ENCODE results near the gene VSIG2.
A peak's percentile ranks its signal among the peaks of the same experiment; 100 is the strongest.

Gene VSIG2

GRCh38 chr11:124762624-124763155 lies 10.6 kb upstream of the VSIG2 start:
- no peak for DNase-seq

- DNase-seq = peak; percentile 67
Measured at GRCh38 chr11:124762105-124762623, 10.1 kb upstream of the VSIG2 start, which contains the start of gene ESAM. Gene ESAM (minus strand): TSS chr11:124762290. CDS start chr11:124762154, 136 bp downstream.

- DNase-seq = no peak
Measured at GRCh38 chr11:124761301-124762104, 9.4 kb upstream of the VSIG2 start.

GRCh38 chr11:124760806-124761205 lies 8.8 kb upstream of the VSIG2 start:
- DNase-seq = no peak

DNA sequence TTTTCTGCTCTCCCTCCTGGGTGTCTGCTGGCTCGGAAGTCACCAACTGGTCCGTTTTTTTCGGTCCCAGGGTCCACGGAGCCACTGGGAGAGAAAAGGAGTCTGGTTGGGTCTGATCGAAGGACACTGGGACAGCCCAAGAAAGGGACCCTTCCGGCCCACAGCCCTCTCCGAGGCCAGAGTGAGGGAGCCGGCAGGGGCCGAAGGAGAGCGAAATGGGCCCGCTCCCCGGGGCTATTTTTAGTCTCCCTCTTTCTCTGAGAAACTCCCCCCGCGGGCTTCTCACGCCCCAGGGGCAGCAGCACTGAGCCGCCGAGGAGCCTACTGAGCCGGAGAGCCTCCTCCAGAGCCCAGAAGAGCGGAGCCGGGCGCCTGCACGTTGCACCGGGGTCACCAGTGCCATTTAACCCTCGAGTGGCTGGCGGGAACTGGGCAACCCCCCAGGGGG lies 8.2 kb upstream of the VSIG2 start:
- DNase-seq = peak; percentile 23

- no peak for DNase-seq
Measured at GRCh38 chr11:124759266-124760204, 7.5 kb upstream of the VSIG2 start.

DNA sequence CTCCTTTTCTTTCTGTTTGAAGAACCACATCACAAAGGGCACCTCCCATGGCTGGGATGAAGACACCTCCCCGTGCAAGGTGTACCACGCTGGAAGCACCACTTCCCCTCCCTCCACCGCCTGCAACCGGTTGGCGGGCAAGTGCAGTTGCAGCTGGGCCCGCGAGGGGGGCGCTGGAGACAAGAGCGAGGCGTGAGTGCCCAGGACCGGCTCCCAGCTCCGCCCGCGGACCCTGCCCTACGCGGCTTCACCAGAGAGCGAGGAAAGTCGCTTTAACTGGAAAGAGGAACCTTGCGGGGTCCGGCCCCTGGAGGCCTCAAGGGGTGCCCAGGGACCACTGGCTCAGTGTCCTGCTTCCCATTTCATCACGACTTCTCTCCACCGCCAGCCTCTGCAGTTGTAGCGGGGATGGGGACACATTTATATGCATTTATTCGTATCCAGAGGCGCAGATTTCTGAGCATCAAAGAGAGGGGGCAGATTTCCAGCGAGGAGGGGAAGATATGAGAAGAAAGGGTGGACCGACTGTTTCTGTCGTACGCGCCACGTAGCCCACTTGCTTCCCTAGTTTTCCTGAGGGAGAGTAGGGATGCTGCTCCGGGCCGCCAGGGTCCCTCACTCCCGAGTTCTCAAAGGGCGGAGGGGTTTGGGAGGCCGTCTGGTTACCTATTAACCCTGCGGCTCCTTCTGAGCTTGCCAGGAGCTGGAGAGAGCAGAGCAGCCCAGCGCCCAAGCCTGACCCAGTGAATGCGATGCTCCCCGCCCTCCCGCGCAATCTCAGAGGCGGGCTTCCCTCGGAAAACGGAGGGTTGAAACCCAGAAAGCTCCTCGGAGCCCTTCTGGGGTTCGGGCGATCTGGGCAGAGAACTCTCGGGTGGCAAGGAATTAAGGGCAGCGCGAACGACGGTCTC lies 6.6 kb upstream of the VSIG2 start:
- DNase-seq = peak; percentile 73

DNA sequence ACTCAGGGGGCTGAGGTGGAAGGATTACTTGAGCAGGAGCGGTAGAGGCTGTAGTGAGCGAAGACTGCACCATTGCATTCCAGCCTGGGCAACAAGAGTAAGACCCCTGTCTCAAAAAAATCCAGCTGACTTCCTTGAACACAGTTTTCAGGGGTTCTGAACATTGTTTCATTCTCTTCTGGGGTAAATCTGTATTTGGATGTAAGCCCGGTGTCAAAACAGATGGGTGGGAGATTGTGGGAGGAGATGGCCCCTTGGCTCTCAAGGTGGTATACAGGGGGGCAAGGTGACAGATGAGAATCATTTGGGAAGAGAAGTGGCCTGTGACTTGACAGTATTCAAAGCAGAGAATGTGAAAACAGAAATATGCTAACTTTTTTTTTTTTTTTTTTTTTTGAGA lies 5.3 kb upstream of the VSIG2 start:
- no peak for DNase-seq

- no peak for DNase-seq
Measured at GRCh38 chr11:124756753-124757227, 4.7 kb upstream of the VSIG2 start.

- no peak for DNase-seq
Measured at GRCh38 chr11:124756033-124756752, 4.1 kb upstream of the VSIG2 start.

- DNase-seq = no peak
Measured at GRCh38 chr11:124754710-124755109, 2.7 kb upstream of the VSIG2 start.

GRCh38 chr11:124754309-124754708 lies 2.3 kb upstream of the VSIG2 start:
- no peak for DNase-seq

DNA sequence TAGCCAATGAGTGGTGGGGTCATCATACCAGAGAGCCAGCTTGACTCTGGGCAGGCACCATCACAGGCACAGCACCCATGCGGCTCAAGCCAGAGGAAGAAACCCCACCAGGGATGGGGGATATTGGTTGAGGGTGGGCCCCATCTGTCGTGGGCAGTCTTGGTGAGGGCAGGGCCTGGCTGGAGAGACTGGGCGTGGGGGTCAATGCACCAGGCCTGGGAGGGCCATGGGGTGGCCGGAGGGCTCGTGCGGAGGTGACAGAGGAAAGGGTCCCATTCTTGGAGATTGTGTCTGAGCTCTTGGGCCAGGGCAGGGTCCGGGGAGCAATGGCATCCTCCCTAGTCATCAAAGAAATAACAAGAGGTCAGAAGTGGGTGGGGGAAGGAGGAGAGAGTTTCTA lies 1.6 kb upstream of the VSIG2 start:
- no peak for DNase-seq

DNA sequence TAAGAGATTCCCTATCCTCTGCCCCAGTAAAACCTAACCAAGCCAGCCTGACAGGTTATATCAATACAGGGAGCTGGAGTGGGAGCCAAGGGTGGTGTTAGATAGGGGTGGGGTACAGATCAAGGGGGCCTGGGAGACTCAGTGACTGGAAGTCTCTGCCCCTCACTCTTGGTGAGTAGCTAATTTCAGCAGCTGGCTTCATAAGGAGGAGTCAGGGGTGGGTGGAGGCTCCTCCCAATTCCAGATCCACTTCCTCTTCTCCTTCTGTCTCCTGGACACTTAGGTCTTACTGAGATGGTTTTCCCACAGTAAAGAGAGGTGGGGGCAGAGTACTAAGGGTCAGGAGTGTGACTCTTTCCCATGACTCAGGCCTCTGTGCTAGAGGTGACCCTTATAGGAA lies 1.1 kb upstream of the VSIG2 start:
- DNase-seq = no peak

GRCh38 chr11:124752471-124753102 lies 532 bp upstream of the VSIG2 start:
- DNase-seq = no peak

GRCh38 chr11:124751391-124751740 lies 689 bp downstream of the VSIG2 start:
- DNase-seq = no peak

DNA sequence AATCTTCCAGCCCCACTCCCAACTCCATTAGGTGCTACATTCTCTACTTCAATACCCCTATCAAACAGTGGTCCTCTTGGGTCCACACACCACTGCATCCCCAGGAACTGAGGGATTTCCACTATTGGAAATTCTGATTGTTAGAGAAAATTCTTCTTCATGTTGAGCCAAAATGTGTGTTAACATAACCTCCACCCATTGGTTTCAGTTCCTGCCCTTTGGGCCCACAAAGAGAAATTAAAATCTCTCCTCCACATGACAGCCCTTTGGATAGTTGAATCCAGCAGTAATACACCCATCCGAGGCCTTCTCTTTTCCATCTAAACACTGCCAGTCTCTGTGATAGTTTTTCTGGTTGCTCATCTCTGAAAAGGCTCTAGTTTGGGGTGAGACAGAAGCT lies 2.1 kb downstream of the VSIG2 start:
- DNase-seq = no peak

GRCh38 chr11:124748481-124749343 lies 3.3 kb downstream of the VSIG2 start:
- DNase-seq = no peak

DNA sequence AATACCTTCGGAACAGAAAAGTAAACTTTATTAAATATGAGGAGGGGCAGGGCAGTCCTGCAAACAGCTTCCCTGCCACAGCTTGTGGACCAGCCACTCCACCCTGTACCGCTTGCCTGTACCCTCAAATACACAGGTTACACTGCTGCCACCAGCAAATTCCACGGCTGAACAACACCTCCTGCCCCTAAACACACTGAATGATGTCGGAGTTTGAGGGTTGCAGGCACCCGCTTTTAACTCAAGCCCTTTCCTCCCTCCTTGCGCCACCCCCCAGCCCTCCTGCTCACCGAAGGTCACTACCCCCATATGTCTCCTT lies 4.0 kb downstream of the VSIG2 start:
- DNase-seq = no peak
